PC-9 (cell line): Measurements from ENCODE around the gene C3orf80.

Experiments
- CTCF ChIP-seq: fragments of 200-600 bp; sonication (generic); conservative IDR thresholded peaks from 2 replicates; pipeline ENCODE4 v1.6.1; 2017; ENCODE audit warnings: mixed run types, antibody characterized with exemption, mild to moderate bottlenecking, moderate library complexity
- EZH2 ChIP-seq: fragments of 200-600 bp; sonication (generic); IDR thresholded peaks from 2 replicates; pipeline ENCODE4 v1.8.0; 2017; ENCODE audit warnings: antibody characterized with exemption, low read depth

GRCh38 chr3:160185751-160186150 is 39.5 kb upstream of the C3orf80 start:
- no peak for TF ChIP-seq CTCF
- no peak for TF ChIP-seq EZH2
